Lung (tissue), 12 donors: ENCODE data around the gene DHRSX. TPM values are rescaled to one million over a fixed set of nuclear protein-coding genes. Genes with fewer than 3 reads are reported as not detected.

Experiments used
- ATAC-seq: fragments of 200-7000 bp; cut with Tn5 transposase; one replicate; pipeline ENCODE4 v1.9.1; 2020; ENCODE audit warnings: moderate number of reproducible peaks; ENCODE audit not compliant: insufficient read depth, low FRiP score
- DNase-seq, 3 donors: peaks; one replicate each; pipeline ENCODE4 v3.0.0-alpha.2; 2013 to 2017
- H3K27ac ChIP-seq, 2 donors: one replicate each; pipeline ENCODE4 v1.5.1; 2013; ENCODE audit warnings: mild to moderate bottlenecking in 2 of 2, moderate library complexity in 2 of 2, control low read depth in 1 of 2, inconsistent platforms in 1 of 2, low read depth in 1 of 2, low read length in 1 of 2
- H3K27me3 ChIP-seq, 3 donors: one replicate each; pipeline ENCODE4 v1.5.1; 2013; ENCODE audit warnings: low read length in 2 of 3; ENCODE audit not compliant: control insufficient read depth in 3 of 3, insufficient read depth in 3 of 3
- H3K36me3 ChIP-seq, 4 donors: one replicate each; pipeline ENCODE4 v1.5.1; 2013; ENCODE audit warnings: low read length in 4 of 4, mild to moderate bottlenecking in 1 of 4, moderate library complexity in 1 of 4; ENCODE audit not compliant: control insufficient read depth in 4 of 4, insufficient read depth in 4 of 4
- H3K4me1 ChIP-seq, 5 donors: one replicate each; pipeline ENCODE4 v1.5.1; 2013; ENCODE audit warnings: low read length in 5 of 5, mild to moderate bottlenecking in 2 of 5, moderate library complexity in 1 of 5; ENCODE audit not compliant: control insufficient read depth in 5 of 5, insufficient read depth in 5 of 5
- H3K4me3 ChIP-seq: one replicate; pipeline ENCODE4 v1.5.1; 2013; ENCODE audit warnings: mild to moderate bottlenecking, control low read depth, moderate library complexity
- H3K9ac ChIP-seq, 2 donors: one replicate each; pipeline ENCODE4 v1.5.1; 2013; ENCODE audit warnings: low read length in 2 of 2, control low read depth in 1 of 2; ENCODE audit not compliant: insufficient read depth in 1 of 2
- H3K9me3 ChIP-seq, 4 donors: one replicate each; pipeline ENCODE4 v1.5.1; 2013; ENCODE audit warnings: low read length in 3 of 4, mild to moderate bottlenecking in 1 of 4, moderate library complexity in 1 of 4; ENCODE audit not compliant: control insufficient read depth in 4 of 4, insufficient read depth in 3 of 4
- WGBS, 2 donors: extraction: QIAGEN DNeasy Blood & Tissue Kit; methylation state at CpG; one replicate each; pipeline ENCODE4 v1.1.7; 2013; 5-methylcytosine and 5-hydroxymethylcytosine counted together
- polyA plus RNA-seq, 2 donors: library from polyadenylated mRNA; stranded (reverse); fragments of 200-250 nt; gene quantifications; one replicate each; pipeline ENCODE4 v1.2.1, GENCODE V29; 2013
- total RNA-seq, 2 donors: library from RNA; depleted of rRNA in 1 of 2; stranded (reverse); fragments of >200 nt in 1 of 2; gene quantifications; one replicate each; pipeline ENCODE4 v1.2.1, GENCODE V29; 2014 to 2021
- TF ChIP-seq, protein P1 (sequence below): IDR thresholded peaks from 2 replicates; pipeline ENCODE4 v1.5.1; 2012; ENCODE audit warnings: mild to moderate bottlenecking; ENCODE audit errors: control extremely low read depth, extremely low read depth
- donor health status: control.
- donor health status: control.
- donor health status: Bipolar disorder and iron deficiency.
- donor health status: healthy.
- donor health status: DM: yes; HTN: yes; CAD: no.

Gene DHRSX
- total and polyA plus RNA-seq, 4 donors = 7.0 to 26.3 (median 18.9) TPM

DNA sequence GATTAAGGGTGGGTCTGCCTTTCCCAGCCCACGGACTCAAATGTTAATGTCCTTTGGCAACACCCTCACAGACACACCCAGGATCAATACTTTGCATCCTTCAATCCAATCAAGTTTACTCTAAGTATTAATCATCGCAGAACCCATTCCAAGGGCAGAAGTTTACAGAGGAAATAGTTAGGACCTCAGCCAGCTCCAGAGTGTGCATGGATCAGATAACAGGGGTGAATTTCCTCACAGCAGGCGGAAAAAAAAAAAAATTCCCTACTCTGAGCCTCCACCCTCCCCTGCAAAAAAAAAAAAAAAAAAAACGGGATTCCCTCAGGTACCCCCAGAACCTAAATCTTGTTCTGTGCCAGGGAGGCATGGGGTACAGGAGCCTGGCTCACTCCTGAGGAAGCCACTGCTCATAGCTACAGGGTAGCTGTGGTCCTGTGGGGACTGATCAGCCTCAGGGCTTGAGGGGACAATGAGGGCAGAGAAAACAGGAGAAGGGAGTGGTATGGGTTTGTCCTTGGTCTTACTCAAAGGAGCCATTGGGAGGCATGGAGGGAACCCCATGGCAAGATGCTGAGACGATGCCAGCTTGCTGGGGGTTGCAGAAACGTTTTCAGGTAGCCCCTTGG, 113.0 kb downstream of the DHRSX start:
- no peak for DNase-seq
- peaks cover 1 to 16% (median 6%) of the 10 kb centered on the region in 4 donors for H3K36me3 ChIP-seq
- H3K9me3 ChIP-seq = peaks cover 0 to 8% (median 4%) of the 10 kb centered on the region in 4 donors
- no peak for ATAC-seq
- TF ChIP-seq, protein P1, sequence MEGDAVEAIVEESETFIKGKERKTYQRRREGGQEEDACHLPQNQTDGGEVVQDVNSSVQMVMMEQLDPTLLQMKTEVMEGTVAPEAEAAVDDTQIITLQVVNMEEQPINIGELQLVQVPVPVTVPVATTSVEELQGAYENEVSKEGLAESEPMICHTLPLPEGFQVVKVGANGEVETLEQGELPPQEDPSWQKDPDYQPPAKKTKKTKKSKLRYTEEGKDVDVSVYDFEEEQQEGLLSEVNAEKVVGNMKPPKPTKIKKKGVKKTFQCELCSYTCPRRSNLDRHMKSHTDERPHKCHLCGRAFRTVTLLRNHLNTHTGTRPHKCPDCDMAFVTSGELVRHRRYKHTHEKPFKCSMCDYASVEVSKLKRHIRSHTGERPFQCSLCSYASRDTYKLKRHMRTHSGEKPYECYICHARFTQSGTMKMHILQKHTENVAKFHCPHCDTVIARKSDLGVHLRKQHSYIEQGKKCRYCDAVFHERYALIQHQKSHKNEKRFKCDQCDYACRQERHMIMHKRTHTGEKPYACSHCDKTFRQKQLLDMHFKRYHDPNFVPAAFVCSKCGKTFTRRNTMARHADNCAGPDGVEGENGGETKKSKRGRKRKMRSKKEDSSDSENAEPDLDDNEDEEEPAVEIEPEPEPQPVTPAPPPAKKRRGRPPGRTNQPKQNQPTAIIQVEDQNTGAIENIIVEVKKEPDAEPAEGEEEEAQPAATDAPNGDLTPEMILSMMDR = no peak
- no peaks in the 10 kb centered on the region for H3K27me3 ChIP-seq
- WGBS, 2 donors = 61 to 66% methylated on average over 6 of the region's 6 CpGs
- H3K27ac ChIP-seq = no peak overlapping the region
- H3K9ac ChIP-seq = no peak overlapping the region
- H3K4me3 ChIP-seq = no peak overlapping the region
- H3K4me1 ChIP-seq = peaks cover 0 to 1% (median 0%) of the 10 kb centered on the region in 5 donors

DNA sequence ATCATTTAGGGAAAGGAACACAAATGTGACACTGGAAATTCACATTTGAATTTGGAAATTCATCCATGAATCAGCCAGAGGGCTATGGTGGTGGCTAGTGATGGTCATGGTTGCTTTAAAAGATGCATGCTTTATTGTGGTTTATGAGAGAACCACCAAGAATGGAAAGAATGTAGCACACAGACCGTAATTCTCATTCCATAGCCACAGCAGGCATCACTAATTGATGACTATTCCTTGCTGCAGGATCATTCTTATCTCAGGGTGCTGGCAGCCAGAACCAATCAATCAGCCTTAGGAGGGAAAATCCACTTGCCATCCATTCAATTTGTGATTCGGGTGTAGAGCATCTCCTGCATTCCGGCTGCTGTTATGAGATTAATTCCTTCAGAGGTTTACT, 115.6 kb downstream of the DHRSX start:
- Histone ChIP-seq H3K36me3 (peaks cover 0 to 8% (median 2%) of the 10 kb centered on the region in 4 donors), H3K9ac (no peak overlapping the region), H3K4me3 (no peak overlapping the region), H3K9me3 (peaks cover 0 to 4% (median 3%) of the 10 kb centered on the region in 4 donors), H3K27me3 (no peaks in the 10 kb centered on the region), H3K27ac (no peak overlapping the region), H3K4me1 (peaks cover 0 to 1% (median 0%) of the 10 kb centered on the region in 5 donors)
- ATAC-seq = no peak
- WGBS, 2 donors = 72 to 87% methylated on average over 3 of the region's 3 CpGs
- TF ChIP-seq, protein P1 = no peak
- no peak for DNase-seq

DNA sequence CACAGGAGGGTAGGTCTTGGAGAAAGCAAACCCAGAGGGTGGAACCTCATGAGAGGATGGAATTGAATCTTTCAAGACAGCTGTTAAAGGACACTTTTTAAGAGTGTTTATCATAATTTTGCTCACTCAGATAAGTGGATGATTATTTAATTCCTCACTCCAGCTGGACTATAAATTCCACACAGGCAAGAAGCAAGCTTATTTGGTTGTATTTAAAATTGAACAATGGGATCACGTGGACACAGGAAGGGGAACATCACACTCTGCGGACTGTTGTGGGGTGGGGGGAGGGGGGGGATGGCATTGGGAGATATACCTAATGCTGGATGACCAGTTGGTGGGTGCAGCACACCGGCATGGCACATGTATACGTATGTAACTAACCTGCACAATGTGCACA, 116.3 kb downstream of the DHRSX start:
- no peak for ATAC-seq
- no peak overlapping the region for H3K9ac ChIP-seq
- H3K27ac ChIP-seq = no peak overlapping the region
- no peaks in the 10 kb centered on the region for H3K27me3 ChIP-seq
- WGBS, 2 donors = 86 to 87% methylated on average over 4 of the region's 4 CpGs
- peaks cover 0 to 8% (median 2%) of the 10 kb centered on the region in 4 donors for H3K36me3 ChIP-seq
- TF ChIP-seq, protein P1 = no peak
- H3K4me1 ChIP-seq = peaks cover 0 to 1% (median 0%) of the 10 kb centered on the region in 5 donors
- H3K4me3 ChIP-seq = no peak overlapping the region
- peaks cover 0 to 4% (median 3%) of the 10 kb centered on the region in 4 donors for H3K9me3 ChIP-seq
- DNase-seq = no peak

DNA sequence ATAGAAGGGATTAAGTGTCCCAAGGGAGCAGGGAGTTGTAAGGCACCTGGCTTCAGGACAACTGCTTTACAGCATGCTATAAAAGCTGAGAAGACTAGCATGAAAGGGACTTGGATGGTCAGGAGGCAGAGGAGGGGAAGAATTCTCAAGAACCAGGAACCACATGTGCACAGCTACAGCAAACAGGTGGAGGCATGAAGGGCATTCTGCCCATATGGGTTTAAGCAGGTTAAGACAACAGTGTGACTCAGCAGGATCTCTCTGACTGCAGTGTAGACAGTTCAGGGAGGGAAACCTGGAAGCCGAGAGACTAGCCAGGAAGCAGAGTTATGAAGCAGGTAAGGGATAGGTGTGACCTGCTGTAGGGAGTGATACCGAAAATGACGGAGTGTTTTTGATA, 117.0 kb downstream of the DHRSX start:
- no peak overlapping the region for H3K27ac ChIP-seq
- ATAC-seq = no peak
- H3K36me3 ChIP-seq = peaks cover 0 to 8% (median 2%) of the 10 kb centered on the region in 4 donors
- H3K27me3 ChIP-seq = no peaks in the 10 kb centered on the region
- no peak for DNase-seq
- no peak overlapping the region for H3K9ac ChIP-seq
- no peak overlapping the region for H3K4me3 ChIP-seq
- WGBS, 2 donors = 93 to 95% methylated on average over 3 of the region's 3 CpGs
- TF ChIP-seq, protein P1 = no peak
- peaks cover 0 to 4% (median 3%) of the 10 kb centered on the region in 4 donors for H3K9me3 ChIP-seq
- H3K4me1 ChIP-seq = peaks cover 0 to 1% (median 0%) of the 10 kb centered on the region in 5 donors
